Tibial artery (tissue), 4 donors: Measurements from ENCODE around the gene LILRA6.
"Not testable (repeated sequence)": the region's sequence is repeated elsewhere in the genome, so short reads cannot be mapped to it uniquely, and the experiment has no call there.

Experiments used
- DNase-seq, 2 donors: peaks; one replicate each; pipeline ENCODE4 v3.0.0-alpha.2; 2019
- H3K27ac ChIP-seq, 2 donors: fragments of 200-600 bp; sonication (generic) in 1 of 2; 1 replicate in 1 of 2; 2 replicates in 1 of 2; pipeline ENCODE4 v1.5.1; 2018 to 2019; ENCODE audit warnings: mild to moderate bottlenecking in 1 of 2
- H3K27me3 ChIP-seq, 2 donors: fragments of 200-600 bp; sonication (generic) in 1 of 2; one replicate each; pipeline versions ENCODE4 v1.5.1 to v1.6.0; 2016 to 2019
- H3K36me3 ChIP-seq, 3 donors: fragments of 200-600 bp; sonication (generic) in 2 of 3; one replicate each; pipeline ENCODE4 v1.5.1; 2016 to 2019; ENCODE audit warnings: mild to moderate bottlenecking in 2 of 3
- H3K4me1 ChIP-seq, 4 donors: fragments of 200-600 bp; sonication (generic) in 2 of 4; 1 replicate in 3 of 4; 2 replicates in 1 of 4; pipeline ENCODE4 v1.5.1; 2016 to 2019
- H3K4me3 ChIP-seq, 2 donors: fragments of 200-600 bp; sonication (generic) in 1 of 2; 1 replicate in 1 of 2; 2 replicates in 1 of 2; pipeline ENCODE4 v1.5.1; 2018 to 2019; ENCODE audit warnings: mild to moderate bottlenecking in 2 of 2
- H3K9me3 ChIP-seq, 3 donors: fragments of 200-600 bp; sonication (generic) in 1 of 3; one replicate each; pipeline ENCODE4 v1.5.1; 2016 to 2019
- CTCF ChIP-seq, 2 experiments: fragments of 200-600 bp in 1 of 2; fragments of 450-650 bp in 1 of 2; IDR thresholded peaks; one replicate each; pipeline ENCODE4 v1.5.1; 2017 to 2019; ENCODE audit warnings: antibody characterized with exemption in 2 of 2, mild to moderate bottlenecking in 1 of 2, moderate library complexity in 1 of 2
- intact Hi-C: fragments of 100-400 bp; cut with DNase I; formaldehyde crosslinking; loops from one replicate; pipeline ENCODE4 v1.15.0; 2023; ENCODE audit warnings: low total_unique reads

LILRA6 gene

GRCh38 chr19:54207983-54208783, 34.4 kb downstream of the LILRA6 start:
- Histone ChIP-seq H3K4me3 (no peak overlapping the region), H3K4me1 (peaks cover 6 to 39% (median 35%) of the 10 kb centered on the region in 4 donors), H3K27me3 (no peaks in the 10 kb centered on the region), H3K9me3 (no peaks in the 10 kb centered on the region), H3K36me3 (peaks cover 33 to 53% (median 45%) of the 10 kb centered on the region in 3 donors), H3K27ac (peak overlapping the region; percentile 58 to 75)
- no peak for TF ChIP-seq CTCF (IDR thresholded peaks at IDR 0.05)
- peak in 1 of 2 donors; percentile 81 for DNase-seq
- intact Hi-C loops, result no loop called here

GRCh38 chr19:54207676-54207982, 35.0 kb downstream of the LILRA6 start:
- no peak overlapping the region for H3K27ac ChIP-seq
- H3K36me3 ChIP-seq, result peaks cover 36 to 59% (median 51%) of the 10 kb centered on the region in 3 donors
- no peaks in the 10 kb centered on the region for H3K27me3 ChIP-seq
- TF ChIP-seq CTCF (IDR thresholded peaks at IDR 0.05), result no peak
- H3K4me1 ChIP-seq, result peaks cover 6 to 45% (median 41%) of the 10 kb centered on the region in 4 donors
- H3K4me3 ChIP-seq, result no peak overlapping the region
- no peaks in the 10 kb centered on the region for H3K9me3 ChIP-seq
- no peak for DNase-seq
- intact Hi-C loops, result no loop called here

GRCh38 chr19:54207193-54207592, 35.4 kb downstream of the LILRA6 start:
- Histone ChIP-seq H3K36me3 (peaks cover 36 to 63% (median 55%) of the 10 kb centered on the region in 3 donors), H3K4me1 (peaks cover 6 to 49% (median 44%) of the 10 kb centered on the region in 4 donors)
- DNase-seq, H3K9me3 ChIP-seq, H3K27me3 ChIP-seq, intact Hi-C loops, H3K4me3 ChIP-seq, H3K27ac ChIP-seq: not testable (repeated sequence)

- DNase-seq, result no peak
- Histone ChIP-seq H3K36me3 (peaks cover 36 to 67% (median 59%) of the 10 kb centered on the region in 3 donors), H3K4me3 (no peak overlapping the region), H3K9me3 (no peaks in the 10 kb centered on the region), H3K27ac (no peak overlapping the region), H3K4me1 (peaks cover 6 to 53% (median 48%) of the 10 kb centered on the region in 4 donors), H3K27me3 (no peaks in the 10 kb centered on the region)
- intact Hi-C loops, result no loop called here
- TF ChIP-seq CTCF (IDR thresholded peaks at IDR 0.05), result no peak
These were observed 35.8 kb downstream of the LILRA6 start for GRCh38 chr19:54206831-54207177.

- no peaks in the 10 kb centered on the region for H3K27me3 ChIP-seq
- DNase-seq, result no peak
- TF ChIP-seq CTCF (IDR thresholded peaks at IDR 0.05), result no peak
- H3K27ac ChIP-seq, result no peak overlapping the region
- H3K9me3 ChIP-seq, result no peaks in the 10 kb centered on the region
- peaks cover 36 to 69% (median 60%) of the 10 kb centered on the region in 3 donors for H3K36me3 ChIP-seq
- H3K4me1 ChIP-seq, result peaks cover 6 to 59% (median 52%) of the 10 kb centered on the region in 4 donors
- no peak overlapping the region for H3K4me3 ChIP-seq
- intact Hi-C loops, result no loop called here
These were observed 36.4 kb downstream of the LILRA6 start for GRCh38 chr19:54206030-54206830.
